Measurements from ENCODE around the gene TMEM74B.
A peak's percentile ranks its signal among the peaks of the same experiment; 100 is the strongest.

TMEM74B gene

GRCh38 chr20:1191299-1191698 is 6.5 kb upstream of the TMEM74B start:
- no peaks in the 10 kb centered on the region for H3K4me1 ChIP-seq (ENCODE audit: control insufficient read depth, insufficient read depth, low read length)
- no peak overlapping the region for H3K27ac ChIP-seq (ENCODE audit: insufficient read depth, low read depth, low read length, poor library complexity, severe bottlenecking)
- no peaks in the 10 kb centered on the region for H3K9me3 ChIP-seq (ENCODE audit: control insufficient read depth, low read length)
- H3K4me3 ChIP-seq (ENCODE audit: insufficient read depth, low read depth, low read length) = no peak overlapping the region
- no peaks in the 10 kb centered on the region for H3K27me3 ChIP-seq (ENCODE audit: control insufficient read depth, insufficient read depth, low read length, poor library complexity, severe bottlenecking)
- WGBS, 2 experiments = 93% methylated on average over 3 of the region's 3 CpGs
- no peaks in the 10 kb centered on the region for H3K36me3 ChIP-seq (ENCODE audit: control insufficient read depth, insufficient read depth, low read length)

- 94 to 95% methylated on average over 3 of the region's 3 CpGs for WGBS, 2 experiments
- Histone ChIP-seq H3K36me3 (ENCODE audit: control insufficient read depth, insufficient read depth, low read length) (no peaks in the 10 kb centered on the region), H3K27me3 (ENCODE audit: control insufficient read depth, insufficient read depth, low read length, poor library complexity, severe bottlenecking) (peaks cover 4% of the 10 kb centered on the region), H3K9me3 (ENCODE audit: control insufficient read depth, low read length) (no peaks in the 10 kb centered on the region), H3K4me1 (ENCODE audit: control insufficient read depth, insufficient read depth, low read length) (no peaks in the 10 kb centered on the region), H3K27ac (ENCODE audit: insufficient read depth, low read depth, low read length, poor library complexity, severe bottlenecking) (no peak overlapping the region), H3K4me3 (ENCODE audit: insufficient read depth, low read depth, low read length) (no peak overlapping the region)
These were observed 6.1 kb upstream of the TMEM74B start for GRCh38 chr20:1190847-1191246.

GRCh38 chr20:1189827-1190226 is 5.0 kb upstream of the TMEM74B start:
- Histone ChIP-seq H3K4me3 (ENCODE audit: insufficient read depth, low read depth, low read length) (no peak overlapping the region), H3K27ac (ENCODE audit: insufficient read depth, low read depth, low read length, poor library complexity, severe bottlenecking) (no peak overlapping the region), H3K9me3 (ENCODE audit: control insufficient read depth, low read length) (no peaks in the 10 kb centered on the region), H3K36me3 (ENCODE audit: control insufficient read depth, insufficient read depth, low read length) (no peaks in the 10 kb centered on the region), H3K27me3 (ENCODE audit: control insufficient read depth, insufficient read depth, low read length, poor library complexity, severe bottlenecking) (peaks cover 11% of the 10 kb centered on the region), H3K4me1 (ENCODE audit: control insufficient read depth, insufficient read depth, low read length) (no peaks in the 10 kb centered on the region)
- 84 to 87% methylated on average over 1 of the region's 1 CpG for WGBS, 2 experiments

- no peaks in the 10 kb centered on the region for H3K9me3 ChIP-seq (ENCODE audit: control insufficient read depth, low read length)
- WGBS, 2 experiments = 80 to 92% methylated on average over 1 of the region's 1 CpG
- no peaks in the 10 kb centered on the region for H3K36me3 ChIP-seq (ENCODE audit: control insufficient read depth, insufficient read depth, low read length)
- no peak overlapping the region for H3K4me3 ChIP-seq (ENCODE audit: insufficient read depth, low read depth, low read length)
- H3K4me1 ChIP-seq (ENCODE audit: control insufficient read depth, insufficient read depth, low read length) = no peaks in the 10 kb centered on the region
- no peak overlapping the region for H3K27ac ChIP-seq (ENCODE audit: insufficient read depth, low read depth, low read length, poor library complexity, severe bottlenecking)
- peaks cover 26% of the 10 kb centered on the region for H3K27me3 ChIP-seq (ENCODE audit: control insufficient read depth, insufficient read depth, low read length, poor library complexity, severe bottlenecking)
These were observed 3.6 kb upstream of the TMEM74B start for GRCh38 chr20:1188347-1188746.

GRCh38 chr20:1187605-1188171 is 2.9 kb upstream of the TMEM74B start:
- peaks cover 32% of the 10 kb centered on the region for H3K27me3 ChIP-seq (ENCODE audit: control insufficient read depth, insufficient read depth, low read length, poor library complexity, severe bottlenecking)
- no peak overlapping the region for H3K27ac ChIP-seq (ENCODE audit: insufficient read depth, low read depth, low read length, poor library complexity, severe bottlenecking)
- no peaks in the 10 kb centered on the region for H3K9me3 ChIP-seq (ENCODE audit: control insufficient read depth, low read length)
- 72 to 73% methylated on average over 4 of the region's 4 CpGs for WGBS, 2 experiments
- H3K4me3 ChIP-seq (ENCODE audit: insufficient read depth, low read depth, low read length) = no peak overlapping the region
- no peaks in the 10 kb centered on the region for H3K36me3 ChIP-seq (ENCODE audit: control insufficient read depth, insufficient read depth, low read length)
- H3K4me1 ChIP-seq (ENCODE audit: control insufficient read depth, insufficient read depth, low read length) = no peaks in the 10 kb centered on the region

GRCh38 chr20:1186367-1186991 is 1.7 kb upstream of the TMEM74B start:
- peaks cover 38% of the 10 kb centered on the region for H3K27me3 ChIP-seq (ENCODE audit: control insufficient read depth, insufficient read depth, low read length, poor library complexity, severe bottlenecking)
- H3K9me3 ChIP-seq (ENCODE audit: control insufficient read depth, low read length) = no peaks in the 10 kb centered on the region
- H3K36me3 ChIP-seq (ENCODE audit: control insufficient read depth, insufficient read depth, low read length) = no peaks in the 10 kb centered on the region
- H3K4me1 ChIP-seq (ENCODE audit: control insufficient read depth, insufficient read depth, low read length) = no peaks in the 10 kb centered on the region
- WGBS, 2 experiments = 71 to 75% methylated on average over 13 of the region's 13 CpGs
- no peak overlapping the region for H3K27ac ChIP-seq (ENCODE audit: insufficient read depth, low read depth, low read length, poor library complexity, severe bottlenecking)
- no peak overlapping the region for H3K4me3 ChIP-seq (ENCODE audit: insufficient read depth, low read depth, low read length)

GRCh38 chr20:1185790-1186334 is 1.1 kb upstream of the TMEM74B start:
- 17% methylated on average over 18 to 20 of the region's 20 CpGs for WGBS, 2 experiments
- Histone ChIP-seq H3K4me3 (ENCODE audit: insufficient read depth, low read depth, low read length) (peak overlapping the region; percentile 46), H3K27me3 (ENCODE audit: control insufficient read depth, insufficient read depth, low read length, poor library complexity, severe bottlenecking) (peaks cover 38% of the 10 kb centered on the region)

GRCh38 chr20:1185316-1185741 is 548 bp upstream of the TMEM74B start:
- H3K4me3 ChIP-seq (ENCODE audit: insufficient read depth, low read depth, low read length) = peak overlapping the region; percentile 46
- peaks cover 38% of the 10 kb centered on the region for H3K27me3 ChIP-seq (ENCODE audit: control insufficient read depth, insufficient read depth, low read length, poor library complexity, severe bottlenecking)
- 0% methylated on average over 54 of the region's 54 CpGs for WGBS, 2 experiments
- H3K4me1 ChIP-seq (ENCODE audit: control insufficient read depth, insufficient read depth, low read length) = no peaks in the 10 kb centered on the region
- no peaks in the 10 kb centered on the region for H3K9me3 ChIP-seq (ENCODE audit: control insufficient read depth, low read length)
- H3K27ac ChIP-seq (ENCODE audit: insufficient read depth, low read depth, low read length, poor library complexity, severe bottlenecking) = no peak overlapping the region
- no peaks in the 10 kb centered on the region for H3K36me3 ChIP-seq (ENCODE audit: control insufficient read depth, insufficient read depth, low read length)

More at GRCh38 chr20:1185790-1186334, 1.1 kb upstream of the TMEM74B start:
- Histone ChIP-seq H3K27ac (ENCODE audit: insufficient read depth, low read depth, low read length, poor library complexity, severe bottlenecking) (no peak overlapping the region), H3K9me3 (ENCODE audit: control insufficient read depth, low read length) (no peaks in the 10 kb centered on the region), H3K36me3 (ENCODE audit: control insufficient read depth, insufficient read depth, low read length) (no peaks in the 10 kb centered on the region), H3K4me1 (ENCODE audit: control insufficient read depth, insufficient read depth, low read length) (no peaks in the 10 kb centered on the region)

- Histone ChIP-seq H3K36me3 (ENCODE audit: control insufficient read depth, insufficient read depth, low read length) (no peaks in the 10 kb centered on the region), H3K9me3 (ENCODE audit: control insufficient read depth, low read length) (no peaks in the 10 kb centered on the region), H3K4me1 (ENCODE audit: control insufficient read depth, insufficient read depth, low read length) (no peaks in the 10 kb centered on the region), H3K27ac (ENCODE audit: insufficient read depth, low read depth, low read length, poor library complexity, severe bottlenecking) (no peak overlapping the region), H3K27me3 (ENCODE audit: control insufficient read depth, insufficient read depth, low read length, poor library complexity, severe bottlenecking) (peaks cover 38% of the 10 kb centered on the region), H3K4me3 (ENCODE audit: insufficient read depth, low read depth, low read length) (peak overlapping the region; percentile 46)
- WGBS, 2 experiments = 65 to 69% methylated on average over 13 of the region's 13 CpGs
These were observed 532 bp downstream of the TMEM74B start for GRCh38 chr20:1184260-1184637.

GRCh38 chr20:1183153-1183552 is 1.6 kb downstream of the TMEM74B start:
- Histone ChIP-seq H3K27me3 (ENCODE audit: control insufficient read depth, insufficient read depth, low read length, poor library complexity, severe bottlenecking) (peaks cover 38% of the 10 kb centered on the region), H3K9me3 (ENCODE audit: control insufficient read depth, low read length) (no peaks in the 10 kb centered on the region), H3K4me3 (ENCODE audit: insufficient read depth, low read depth, low read length) (no peak overlapping the region), H3K36me3 (ENCODE audit: control insufficient read depth, insufficient read depth, low read length) (no peaks in the 10 kb centered on the region), H3K4me1 (ENCODE audit: control insufficient read depth, insufficient read depth, low read length) (no peaks in the 10 kb centered on the region), H3K27ac (ENCODE audit: insufficient read depth, low read depth, low read length, poor library complexity, severe bottlenecking) (no peak overlapping the region)
- WGBS, 2 experiments = 89 to 97% methylated on average over 6 of the region's 6 CpGs

Data from ectodermal cell (in vitro differentiated cells).